MM.1S (cell line): ENCODE results near the gene LMBR1.
"Not testable (repeated sequence)": the region's sequence is repeated elsewhere in the genome, so short reads cannot be mapped to it uniquely, and the experiment has no call there.

Experiments used
- DNase-seq: peaks from one replicate; pipeline ENCODE4 v3.0.0-alpha.2; 2015
- H2AFZ ChIP-seq: fragments of 300-600 bp; sonication (generic); 2 replicates; pipeline ENCODE4 v1.6.0; 2016; ENCODE audit warnings: antibody characterized with exemption, low read length
- H3F3A ChIP-seq: fragments of 300-600 bp; sonication (generic); 2 replicates; pipeline ENCODE4 v1.6.1; 2016; ENCODE audit warnings: mild to moderate bottlenecking, antibody characterized with exemption, low read length, moderate library complexity, mixed read lengths; ENCODE audit not compliant: insufficient read depth
- H3K27ac ChIP-seq: fragments of 300-600 bp; sonication (generic); 2 replicates; pipeline ENCODE4 v1.5.1; 2016; ENCODE audit warnings: mild to moderate bottlenecking, low read length
- H3K27me3 ChIP-seq: fragments of 300-600 bp; sonication (generic); replicated peaks from 2 replicates; pipeline ENCODE4 v1.6.0; 2016; ENCODE audit warnings: low read length; ENCODE audit not compliant: insufficient read depth
- H3K36me3 ChIP-seq: fragments of 300-600 bp; sonication (generic); replicated peaks from 2 replicates; pipeline ENCODE4 v1.6.1; 2016; ENCODE audit warnings: mild to moderate bottlenecking, low read length, mixed read lengths; ENCODE audit not compliant: insufficient read depth
- H3K4me1 ChIP-seq: fragments of 300-600 bp; sonication (generic); 2 replicates; pipeline ENCODE4 v1.6.1; 2016; ENCODE audit warnings: low read length, mixed read lengths
- H3K4me2 ChIP-seq: fragments of 300-600 bp; sonication (generic); 2 replicates; pipeline ENCODE4 v1.6.0; 2016; ENCODE audit warnings: low read depth, low read length
- H3K4me3 ChIP-seq: fragments of 300-600 bp; sonication (generic); 2 replicates; pipeline ENCODE4 v1.5.1; 2016; ENCODE audit warnings: low read length, mixed read lengths
- H3K79me2 ChIP-seq: fragments of 300-600 bp; sonication (generic); 2 replicates; pipeline ENCODE4 v1.6.1; 2016; ENCODE audit warnings: mixed run types, low read length, mixed read lengths
- H3K9ac ChIP-seq: fragments of 300-600 bp; sonication (generic); 2 replicates; pipeline ENCODE4 v1.6.1; 2016; ENCODE audit warnings: low read length, mixed read lengths
- H3K9me2 ChIP-seq: fragments of 300-600 bp; sonication (generic); replicated peaks from 2 replicates; pipeline ENCODE4 v1.6.1; 2016; ENCODE audit warnings: mild to moderate bottlenecking, low read length, mixed read lengths; ENCODE audit not compliant: insufficient read depth
- H3K9me3 ChIP-seq: fragments of 300-600 bp; sonication (generic); replicated peaks from 2 replicates; pipeline ENCODE4 v1.6.1; 2016; ENCODE audit warnings: mild to moderate bottlenecking, low read length, mixed read lengths; ENCODE audit not compliant: insufficient read depth
- H4K20me1 ChIP-seq: fragments of 300-600 bp; sonication (generic); 2 replicates; pipeline ENCODE4 v1.6.1; 2016; ENCODE audit warnings: mild to moderate bottlenecking, low read length, moderate library complexity, mixed read lengths; ENCODE audit not compliant: insufficient read depth
- EZH2 ChIP-seq: fragments of 300-600 bp; sonication (generic); optimal IDR thresholded peaks from 2 replicates; pipeline ENCODE3; 2017; ENCODE audit warnings: low read depth, mild to moderate bottlenecking, antibody characterized with exemption, low read length, mixed read lengths
- EZH2phosphoT487 ChIP-seq: fragments of 300-600 bp; sonication (generic); IDR thresholded peaks from 2 replicates; pipeline ENCODE4 v1.6.1; 2018; ENCODE audit warnings: antibody characterized with exemption, low read length
- TF ChIP-seq, protein P1 (sequence below): fragments of 300-600 bp; sonication (generic); IDR thresholded peaks from 2 replicates; pipeline ENCODE4 v1.5.1; 2016; ENCODE audit warnings: antibody characterized with exemption, low read length, mixed read lengths

Gene LMBR1

DNA sequence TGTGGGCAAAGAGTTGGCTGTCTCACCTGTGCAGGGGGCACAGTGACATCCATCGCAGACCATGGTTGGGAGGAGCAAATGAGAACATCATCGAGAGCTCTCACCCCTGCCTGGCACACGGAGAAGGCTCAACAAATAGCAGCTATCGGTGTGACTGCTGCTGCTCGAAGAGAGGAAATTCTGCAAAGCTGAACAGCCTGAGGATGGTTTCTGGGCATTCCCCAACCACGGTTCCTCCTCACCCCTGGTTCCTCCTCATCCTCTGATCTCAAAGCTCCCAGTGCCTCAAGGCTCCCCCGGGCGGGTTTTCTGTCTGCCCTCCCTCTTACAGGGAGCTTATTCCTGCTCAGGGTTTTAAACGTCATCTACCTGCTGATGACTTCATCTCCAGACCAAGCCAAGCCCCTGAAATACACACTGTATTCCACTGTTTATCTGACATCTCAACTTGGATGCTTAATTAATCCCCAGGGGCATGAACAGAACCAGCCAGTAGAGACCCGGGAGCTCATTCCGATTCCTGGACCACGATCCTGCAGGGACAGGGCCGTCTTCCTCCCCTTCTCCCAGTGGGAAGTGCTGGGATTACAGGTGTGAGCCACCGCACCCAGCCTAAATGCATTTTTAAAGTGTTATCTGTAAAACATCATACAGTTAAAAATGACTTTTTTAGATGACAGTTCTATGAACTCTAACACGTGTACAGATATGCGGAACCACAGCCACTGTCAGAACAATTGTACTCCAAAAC is 37.0 kb upstream of the LMBR1 start:
- Histone ChIP-seq H3K4me2 (no peak overlapping the region), H2AFZ (no peak overlapping the region), H3K27me3 (no peaks in the 10 kb centered on the region), H3K27ac (no peak overlapping the region), H3K9me2 (no peaks in the 10 kb centered on the region), H4K20me1 (no peaks in the 10 kb centered on the region), H3K4me1 (peaks cover 13% of the 10 kb centered on the region), H3K9me3 (no peaks in the 10 kb centered on the region), H3K36me3 (no peaks in the 10 kb centered on the region), H3K79me2 (no peaks in the 10 kb centered on the region), H3F3A (no peaks in the 10 kb centered on the region), H3K9ac (no peak overlapping the region), H3K4me3 (no peak overlapping the region)
- TF ChIP-seq, protein P1, sequence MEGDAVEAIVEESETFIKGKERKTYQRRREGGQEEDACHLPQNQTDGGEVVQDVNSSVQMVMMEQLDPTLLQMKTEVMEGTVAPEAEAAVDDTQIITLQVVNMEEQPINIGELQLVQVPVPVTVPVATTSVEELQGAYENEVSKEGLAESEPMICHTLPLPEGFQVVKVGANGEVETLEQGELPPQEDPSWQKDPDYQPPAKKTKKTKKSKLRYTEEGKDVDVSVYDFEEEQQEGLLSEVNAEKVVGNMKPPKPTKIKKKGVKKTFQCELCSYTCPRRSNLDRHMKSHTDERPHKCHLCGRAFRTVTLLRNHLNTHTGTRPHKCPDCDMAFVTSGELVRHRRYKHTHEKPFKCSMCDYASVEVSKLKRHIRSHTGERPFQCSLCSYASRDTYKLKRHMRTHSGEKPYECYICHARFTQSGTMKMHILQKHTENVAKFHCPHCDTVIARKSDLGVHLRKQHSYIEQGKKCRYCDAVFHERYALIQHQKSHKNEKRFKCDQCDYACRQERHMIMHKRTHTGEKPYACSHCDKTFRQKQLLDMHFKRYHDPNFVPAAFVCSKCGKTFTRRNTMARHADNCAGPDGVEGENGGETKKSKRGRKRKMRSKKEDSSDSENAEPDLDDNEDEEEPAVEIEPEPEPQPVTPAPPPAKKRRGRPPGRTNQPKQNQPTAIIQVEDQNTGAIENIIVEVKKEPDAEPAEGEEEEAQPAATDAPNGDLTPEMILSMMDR = no peak
- no peak for TF ChIP-seq EZH2
- no peak for TF ChIP-seq EZH2phosphoT487
- DNase-seq = no peak

DNA sequence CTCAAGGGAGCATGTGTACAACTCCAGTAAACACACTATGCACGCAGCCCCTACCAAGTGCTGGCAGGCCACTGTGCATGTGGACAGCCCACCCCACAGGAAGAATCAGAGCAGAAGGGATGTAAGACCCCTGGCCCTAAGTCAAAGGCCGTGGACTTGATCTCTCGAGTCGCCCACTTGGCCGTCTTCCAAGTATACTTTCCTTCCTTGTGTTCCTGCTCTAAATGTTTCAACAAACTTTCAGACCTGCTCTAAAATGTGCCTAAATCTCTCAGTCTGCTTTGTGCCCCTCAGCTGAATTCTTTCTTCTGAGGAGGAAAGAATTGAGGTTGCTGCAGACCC is 35.4 kb upstream of the LMBR1 start:
- H3K27ac ChIP-seq = no peak overlapping the region
- H3K9ac ChIP-seq = no peak overlapping the region

DNA sequence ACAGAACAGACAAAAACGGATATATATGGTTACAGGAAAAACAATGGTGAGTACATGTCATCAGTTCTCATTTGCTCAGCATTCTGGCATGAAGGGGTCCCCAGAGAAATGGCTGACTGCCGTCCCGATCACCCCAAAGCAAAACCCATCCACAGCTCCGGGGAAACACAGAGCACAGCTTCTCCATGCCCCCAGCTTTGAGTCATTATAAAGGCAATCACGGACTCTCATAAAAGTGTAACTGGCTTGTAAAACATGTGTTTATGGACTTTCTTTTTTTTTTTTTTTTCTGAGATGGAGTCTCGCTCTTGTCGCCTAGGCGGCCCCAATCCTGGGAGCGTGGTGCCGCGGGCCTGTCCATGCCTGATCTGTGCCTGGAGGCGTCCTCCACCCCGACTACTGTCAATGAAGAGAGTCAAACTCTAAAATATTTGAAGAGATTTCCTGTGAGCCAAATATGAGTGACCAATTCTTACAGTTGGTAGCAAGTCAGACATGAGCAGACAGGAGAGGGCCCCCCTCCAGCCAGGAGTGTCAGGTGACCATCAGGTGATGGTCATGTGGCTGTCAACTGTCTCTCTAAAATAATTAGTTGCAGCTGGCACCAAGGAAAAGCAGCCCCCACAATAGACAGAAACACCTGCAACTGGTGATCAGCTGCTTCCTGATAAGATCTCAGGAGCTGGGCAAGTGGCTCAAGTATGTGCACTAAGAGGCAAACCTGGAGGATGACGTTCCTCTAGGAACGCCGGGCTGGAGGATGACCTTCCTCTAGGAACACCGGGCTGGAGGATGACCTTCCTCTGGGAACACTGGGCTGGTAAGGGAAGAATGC is 34.8 kb upstream of the LMBR1 start:
- Histone ChIP-seq H3K4me1 (peaks cover 15% of the 10 kb centered on the region), H3K9me2 (no peaks in the 10 kb centered on the region), H3K36me3 (no peaks in the 10 kb centered on the region), H3K4me3 (no peak overlapping the region), H3K79me2 (no peaks in the 10 kb centered on the region), H3F3A (peaks cover 2% of the 10 kb centered on the region; the same call in 1 of the 2 replicates), H3K4me2 (no peak overlapping the region), H3K27ac (no peak overlapping the region), H3K9me3 (no peaks in the 10 kb centered on the region), H2AFZ (0 out of 2 replicates have a peak overlapping the region, but pooled peaks have one; percentile 6), H3K9ac (no peak overlapping the region), H4K20me1 (no peaks in the 10 kb centered on the region), H3K27me3 (no peaks in the 10 kb centered on the region)
- TF ChIP-seq, protein P1 = no peak
- TF ChIP-seq EZH2phosphoT487 (no peak), EZH2 (no peak)
- DNase-seq = no peak

More for the DNA sequence above, 35.4 kb upstream of the LMBR1 start:
- no peak overlapping the region for H3K4me2 ChIP-seq
- no peaks in the 10 kb centered on the region for H3K9me3 ChIP-seq
- peaks cover 14% of the 10 kb centered on the region for H3K4me1 ChIP-seq
- no peak for DNase-seq
- H3F3A ChIP-seq = peaks cover 1% of the 10 kb centered on the region; the same call in 1 of the 2 replicates
- no peaks in the 10 kb centered on the region for H3K79me2 ChIP-seq
- TF ChIP-seq EZH2phosphoT487 (no peak), EZH2 (no peak)
- TF ChIP-seq, protein P1 = no peak
- H3K9me2 ChIP-seq = no peaks in the 10 kb centered on the region
- no peak overlapping the region for H3K4me3 ChIP-seq
- no peaks in the 10 kb centered on the region for H4K20me1 ChIP-seq
- H3K27me3 ChIP-seq = no peaks in the 10 kb centered on the region
- H2AFZ ChIP-seq = no peak overlapping the region
- no peaks in the 10 kb centered on the region for H3K36me3 ChIP-seq

DNA sequence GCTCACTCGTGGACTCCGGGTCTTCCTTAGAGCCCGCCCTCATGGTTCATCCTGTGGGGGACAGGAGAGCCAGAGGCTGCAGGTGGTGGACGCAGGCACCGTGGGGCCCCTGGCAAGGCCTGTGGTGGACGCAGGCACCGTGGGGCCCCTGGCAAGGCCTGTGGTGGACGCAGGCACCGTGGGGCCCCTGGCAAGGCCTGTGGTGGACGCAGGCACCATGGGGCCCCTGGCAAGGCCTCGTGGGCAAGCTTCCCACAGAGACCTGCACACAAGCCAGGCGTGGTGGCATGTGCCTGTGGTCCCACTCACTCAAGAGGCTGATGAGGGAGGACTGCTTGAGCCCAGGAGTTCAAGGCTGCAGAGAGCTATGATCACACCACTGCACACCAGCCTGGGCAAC is 32.8 kb upstream of the LMBR1 start:
- H3K4me1 ChIP-seq = peaks cover 20% of the 10 kb centered on the region
- H3K36me3 ChIP-seq, H3K9me3 ChIP-seq: not testable (repeated sequence)

DNA sequence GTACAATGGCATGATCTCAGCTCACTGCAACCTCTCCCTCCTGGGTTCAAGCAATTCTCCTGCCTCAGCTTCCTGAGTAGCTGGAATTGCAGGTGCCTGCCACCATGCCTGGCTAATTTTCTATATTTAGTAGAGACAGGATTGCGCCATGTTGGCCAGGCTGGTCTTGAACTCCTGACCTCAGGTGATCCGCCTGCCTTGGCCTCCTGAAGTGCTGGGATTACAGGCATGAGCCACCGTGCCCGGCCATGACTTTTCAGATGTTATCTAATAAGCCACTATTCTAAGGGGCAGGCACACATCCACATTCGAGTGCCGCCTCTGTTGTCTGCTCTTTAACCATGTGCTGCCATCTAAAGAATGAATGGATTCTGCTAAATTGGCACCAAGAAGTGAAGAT is 29.3 kb upstream of the LMBR1 start:
- not testable (repeated sequence) for H3K9me3 ChIP-seq, H3K79me2 ChIP-seq, H3K36me3 ChIP-seq, H4K20me1 ChIP-seq, H3K4me3 ChIP-seq, H2AFZ ChIP-seq, H3K27me3 ChIP-seq, H3K9me2 ChIP-seq, DNase-seq, H3F3A ChIP-seq, H3K4me1 ChIP-seq
- Histone ChIP-seq H3K27ac (peak overlapping the region; percentile 63), H3K4me2 (peak overlapping the region; percentile 38; the same call in 1 of the 2 replicates), H3K9ac (peak overlapping the region; percentile 34; the same call in 1 of the 2 replicates)

More for the DNA sequence above, 32.8 kb upstream of the LMBR1 start:
- H4K20me1 ChIP-seq, H3K79me2 ChIP-seq, H3F3A ChIP-seq, H3K4me3 ChIP-seq, H3K9ac ChIP-seq, H3K9me2 ChIP-seq, DNase-seq, H3K27me3 ChIP-seq, H3K27ac ChIP-seq, H2AFZ ChIP-seq, H3K4me2 ChIP-seq: not testable (repeated sequence)
